BJ (cell line): Measurements from ENCODE around the gene NUPR1. TPM values are rescaled to one million over a fixed set of nuclear protein-coding genes. Genes with fewer than 3 reads are reported as not detected.

ENCODE experiments used
- CTCF ChIA-PET: fragments of 350-600 bp; formaldehyde crosslinking; extraction: SDS; loops from one replicate; lab custom pipeline; 2021; ENCODE audit warnings: antibody characterized with exemption, inconsistent platforms; lab: Yijun Ruan, JAX
- POLR2A ChIA-PET: fragments of 300-600 bp; sonication (Branson Sonifier 250); formaldehyde crosslinking; extraction: SDS; loops from one replicate; lab custom pipeline; 2021; ENCODE audit warnings: antibody characterized with exemption; lab: Charles Lee
- DNase-seq: peaks from one replicate; pipeline ENCODE4 v3.0.0-alpha.2; 2011; ENCODE audit warnings: low read depth
- H3K27me3 ChIP-seq: 2 replicates; pipeline ENCODE4 v1.6.0; 2011; ENCODE audit warnings: low read length; ENCODE audit not compliant: control insufficient read depth, insufficient read depth
- H3K36me3 ChIP-seq: 2 replicates; pipeline ENCODE4 v1.5.1; 2011; ENCODE audit warnings: low read length; ENCODE audit not compliant: control insufficient read depth, insufficient read depth
- H3K4me3 ChIP-seq: 2 replicates; pipeline ENCODE4 v1.5.1; 2011; ENCODE audit warnings: low read depth, mild to moderate bottlenecking, control low read depth, low read length
- polyA plus RNA-seq: library from polyadenylated mRNA; depleted of rRNA; stranded (reverse); fragments of >200 nt; gene quantifications from 2 replicates; pipeline ENCODE4 v1.2.3, GENCODE V29; 2011
- TF ChIP-seq, protein P1 (sequence below): IDR thresholded peaks from 2 replicates; pipeline ENCODE4 v1.5.1; 2011; ENCODE audit warnings: low read depth, mild to moderate bottlenecking, control low read depth, inconsistent platforms, low read length, moderate library complexity; ENCODE audit not compliant: insufficient read depth

NUPR1 gene
- polyA plus RNA-seq, 1 experiment, result 31.4 TPM

DNA sequence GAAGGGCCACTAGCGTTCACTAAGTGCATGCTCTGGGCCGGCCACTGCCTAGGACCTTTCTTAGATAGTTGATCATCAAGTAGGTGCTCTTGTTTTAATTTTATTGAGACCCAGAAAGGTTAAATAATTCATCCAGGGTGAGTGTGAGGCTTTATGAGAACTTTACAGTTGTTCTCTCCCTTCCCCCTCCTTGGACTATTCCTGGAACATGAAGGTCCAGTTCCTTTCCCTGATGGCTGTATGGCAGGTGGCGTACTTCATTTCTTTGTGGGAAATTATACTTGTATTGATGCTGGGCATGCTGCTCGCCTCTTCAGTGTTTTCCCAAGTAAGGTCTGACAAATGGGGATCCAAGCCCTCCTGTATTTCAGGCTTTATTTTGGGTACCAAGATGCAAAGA lies 23.4 kb upstream of the NUPR1 start:
- TF ChIP-seq, protein P1, sequence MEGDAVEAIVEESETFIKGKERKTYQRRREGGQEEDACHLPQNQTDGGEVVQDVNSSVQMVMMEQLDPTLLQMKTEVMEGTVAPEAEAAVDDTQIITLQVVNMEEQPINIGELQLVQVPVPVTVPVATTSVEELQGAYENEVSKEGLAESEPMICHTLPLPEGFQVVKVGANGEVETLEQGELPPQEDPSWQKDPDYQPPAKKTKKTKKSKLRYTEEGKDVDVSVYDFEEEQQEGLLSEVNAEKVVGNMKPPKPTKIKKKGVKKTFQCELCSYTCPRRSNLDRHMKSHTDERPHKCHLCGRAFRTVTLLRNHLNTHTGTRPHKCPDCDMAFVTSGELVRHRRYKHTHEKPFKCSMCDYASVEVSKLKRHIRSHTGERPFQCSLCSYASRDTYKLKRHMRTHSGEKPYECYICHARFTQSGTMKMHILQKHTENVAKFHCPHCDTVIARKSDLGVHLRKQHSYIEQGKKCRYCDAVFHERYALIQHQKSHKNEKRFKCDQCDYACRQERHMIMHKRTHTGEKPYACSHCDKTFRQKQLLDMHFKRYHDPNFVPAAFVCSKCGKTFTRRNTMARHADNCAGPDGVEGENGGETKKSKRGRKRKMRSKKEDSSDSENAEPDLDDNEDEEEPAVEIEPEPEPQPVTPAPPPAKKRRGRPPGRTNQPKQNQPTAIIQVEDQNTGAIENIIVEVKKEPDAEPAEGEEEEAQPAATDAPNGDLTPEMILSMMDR, result no peak
- CTCF ChIA-PET, result no interaction called here
- H3K4me3 ChIP-seq, result no peak overlapping the region

DNA sequence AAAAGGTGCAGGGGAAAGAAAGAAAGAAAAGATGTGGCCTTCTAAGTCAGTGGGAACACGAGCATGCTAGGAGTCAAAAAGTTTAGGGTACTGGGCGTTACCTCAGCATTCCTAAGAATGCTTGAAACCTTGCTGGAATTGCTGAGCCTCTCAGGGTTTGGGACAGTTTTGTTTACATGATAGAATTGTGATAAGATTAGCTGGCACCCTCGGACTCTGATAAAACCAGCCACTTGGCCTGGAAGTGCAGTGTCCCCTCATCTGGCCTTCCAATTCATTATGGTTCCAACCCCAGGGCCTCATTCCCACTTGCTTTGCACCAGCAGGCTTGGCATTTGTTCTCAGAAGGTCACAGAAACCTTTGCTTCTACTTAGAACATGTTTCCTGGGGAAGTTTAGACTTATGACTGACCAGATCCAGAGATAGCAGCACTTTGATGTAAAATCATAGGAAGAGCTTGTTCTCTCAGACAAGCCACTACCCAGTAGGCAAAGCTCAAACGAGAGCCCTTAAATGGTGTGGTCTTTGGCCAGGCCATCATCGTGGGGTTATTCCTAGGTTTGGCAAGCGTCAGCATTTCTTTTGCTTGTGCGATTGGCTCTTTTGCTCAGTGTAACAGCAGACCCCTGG lies 22.9 kb upstream of the NUPR1 start:
- DNase-seq, result no peak
- CTCF ChIA-PET, result no interaction called here
- TF ChIP-seq, protein P1, result no peak

More for the DNA sequence above, 23.4 kb upstream of the NUPR1 start:
- Histone ChIP-seq H3K27me3 (no peaks in the 10 kb centered on the region), H3K36me3 (no peaks in the 10 kb centered on the region)
- POLR2A ChIA-PET, result no interaction called here
- no peak for DNase-seq

GRCh38 chr16:28558456-28558855 lies 19.7 kb upstream of the NUPR1 start:
- POLR2A ChIA-PET, result no interaction called here
- CTCF ChIA-PET, result no interaction called here
- no peak for DNase-seq
- H3K4me3 ChIP-seq, result no peak overlapping the region
- TF ChIP-seq, protein P1, result no peak
- no peaks in the 10 kb centered on the region for H3K27me3 ChIP-seq
- no peaks in the 10 kb centered on the region; the same call in 1 of the 2 replicates for H3K36me3 ChIP-seq

More for the DNA sequence above, 22.9 kb upstream of the NUPR1 start:
- no peak overlapping the region for H3K4me3 ChIP-seq
- POLR2A ChIA-PET, result no interaction called here
- no peaks in the 10 kb centered on the region for H3K36me3 ChIP-seq
- no peaks in the 10 kb centered on the region for H3K27me3 ChIP-seq

GRCh38 chr16:28556914-28557320 lies 18.1 kb upstream of the NUPR1 start:
- CTCF ChIA-PET, result interaction anchor here (1.0 to 1.5 kb wide), 3 partner anchors 12 to 18 kb away, joined by 3 read pairs; no protein-coding TSS in a partner anchor
- TF ChIP-seq, protein P1, result no peak
- POLR2A ChIA-PET, result no interaction called here
- no peak for DNase-seq
- no peaks in the 10 kb centered on the region; the same call in 1 of the 2 replicates for H3K36me3 ChIP-seq
- H3K4me3 ChIP-seq, result no peak overlapping the region
- H3K27me3 ChIP-seq, result no peaks in the 10 kb centered on the region

DNA sequence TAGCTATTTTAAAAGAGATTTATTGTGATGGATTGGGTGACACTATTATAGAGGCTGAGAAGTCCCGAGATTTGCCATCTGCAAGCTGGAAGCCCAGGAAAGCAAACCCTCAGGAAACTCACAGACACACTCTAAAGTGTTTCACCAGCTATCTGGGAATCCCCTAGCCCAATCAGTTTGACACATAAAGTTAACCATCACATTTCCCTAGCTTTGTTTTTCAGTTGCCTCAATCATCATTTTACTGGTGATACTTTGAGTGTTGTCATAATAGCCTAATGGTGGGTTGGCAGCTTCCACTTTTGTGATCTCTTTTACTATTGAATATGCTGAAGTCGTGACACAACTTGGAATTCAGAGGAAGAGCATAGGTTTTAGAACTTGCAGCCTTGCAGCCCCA lies 16.8 kb upstream of the NUPR1 start:
- H3K27me3 ChIP-seq, result no peaks in the 10 kb centered on the region
- POLR2A ChIA-PET, result no interaction called here
- no peaks in the 10 kb centered on the region; the same call in 1 of the 2 replicates for H3K36me3 ChIP-seq
- H3K4me3 ChIP-seq, result no peak overlapping the region
- TF ChIP-seq, protein P1, result no peak
- CTCF ChIA-PET, result interaction anchor here (1.3 kb wide), 1 partner anchor 73 kb away, joined by 4 read pairs; no protein-coding TSS in a partner anchor
- no peak for DNase-seq
